Activated B cell treated with CpG ODN at 0.5 μM for 24 hours (primary cell): Measurements from ENCODE around the gene C21orf91. TPM values are rescaled to one million over a fixed set of nuclear protein-coding genes. Genes with fewer than 3 reads are reported as not detected.

Experiments used
- ATAC-seq: fragments of 200-7000 bp; cut with Tn5 transposase; one replicate; pipeline ENCODE4 v1.10.0; 2021; ENCODE audit warnings: low read depth, mild to moderate bottlenecking, moderate library complexity
- CTCF ChIA-PET: fragments of 350-600 bp; sonication (Branson Sonifier 250); formaldehyde crosslinking; loops from one replicate; lab custom pipeline; 2021; ENCODE audit warnings: antibody characterized with exemption; lab: Charles Lee
- POLR2A ChIA-PET: fragments of 350-600 bp; sonication (Branson Sonifier 250); formaldehyde crosslinking; loops from one replicate; lab custom pipeline; 2021; ENCODE audit warnings: antibody characterized with exemption; lab: Charles Lee
- DNase-seq: peaks from one replicate; pipeline ENCODE4 v3.0.0; 2022
- H3K27ac Mint-ChIP-seq: one replicate; pipeline ENCODE4 v1.8.0; 2020; ENCODE audit warnings: mixed read lengths
- H3K27me3 Mint-ChIP-seq: one replicate; pipeline ENCODE4 v1.8.0; 2021; ENCODE audit warnings: mixed read lengths
- H3K36me3 Mint-ChIP-seq: one replicate; pipeline ENCODE4 v1.8.0; 2021; ENCODE audit warnings: low read depth, mixed read lengths
- H3K4me1 Mint-ChIP-seq: one replicate; pipeline ENCODE4 v1.8.0; 2021; ENCODE audit warnings: mixed read lengths
- H3K4me3 Mint-ChIP-seq: one replicate; pipeline ENCODE4 v1.8.0; 2020; ENCODE audit warnings: mild to moderate bottlenecking, mixed read lengths
- H3K9me3 Mint-ChIP-seq: one replicate; pipeline ENCODE4 v1.8.0; 2020; ENCODE audit warnings: mixed read lengths
- intact Hi-C: fragments of 100-400 bp; cut with micrococcal nuclease; formaldehyde crosslinking; loops from one replicate; pipeline ENCODE4 v1.15.1; 2024
- total RNA-seq: library from RNA; stranded (reverse); gene quantifications from 2 replicates; pipeline ENCODE4 v1.2.3, GENCODE V29; 2022
- TF ChIP-seq, protein P1 (sequence below): fragments of 200-600 bp; IDR thresholded peaks from one replicate; pipeline ENCODE4 v1.8.0; 2022; ENCODE audit warnings: antibody characterized with exemption, mild to moderate bottlenecking

The C21orf91 gene
- total RNA-seq, 1 donor from 2014 or later: 34.2 TPM

DNA sequence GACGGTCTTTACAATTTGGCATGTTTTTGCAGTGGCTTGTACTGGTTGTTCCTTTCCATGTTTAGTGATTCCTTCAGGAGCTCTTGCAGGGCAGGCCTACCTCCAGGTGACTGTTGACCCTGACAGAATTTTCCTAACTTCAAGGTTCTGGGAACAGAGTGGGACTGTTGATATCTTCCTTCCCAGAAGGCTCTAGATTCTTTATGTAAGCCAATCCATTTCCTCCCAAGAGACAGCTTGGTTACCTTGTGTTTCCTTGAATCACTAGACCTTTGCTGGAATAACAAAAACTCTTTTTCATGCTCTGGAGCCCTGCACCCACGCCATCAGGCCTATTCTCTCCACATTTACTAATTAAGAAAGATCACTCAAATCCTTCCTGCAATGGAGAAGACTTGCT, 67.0 kb downstream of the C21orf91 start:
- no peak for ATAC-seq

DNA sequence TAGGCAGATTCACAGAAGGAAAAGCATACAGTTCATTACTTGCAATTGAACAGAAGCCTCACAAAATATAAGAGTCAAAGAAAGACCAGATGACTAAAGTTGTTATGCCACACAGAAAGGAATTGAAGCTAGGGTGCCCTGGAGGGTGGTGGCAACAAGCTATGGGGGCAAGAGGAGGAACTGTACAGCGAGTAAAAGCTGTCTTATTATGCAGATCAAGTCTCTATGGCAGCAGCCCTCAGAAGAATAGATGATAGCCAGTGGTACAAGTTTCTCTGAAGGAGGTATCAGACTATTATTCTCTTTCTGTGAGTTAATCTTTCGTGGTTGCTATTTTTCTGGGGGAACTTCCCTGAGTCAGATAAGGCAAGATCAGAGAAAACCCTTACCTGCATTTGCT, 72.2 kb downstream of the C21orf91 start:
- POLR2A ChIA-PET: no interaction called here
- Mint-ChIP-seq H3K4me1 (no peaks in the 10 kb centered on the region), H3K27ac (no peak overlapping the region), H3K36me3 (no peaks in the 10 kb centered on the region), H3K9me3 (peaks cover 7% of the 10 kb centered on the region), H3K27me3 (no peaks in the 10 kb centered on the region), H3K4me3 (no peak overlapping the region)
- TF ChIP-seq, protein P1, sequence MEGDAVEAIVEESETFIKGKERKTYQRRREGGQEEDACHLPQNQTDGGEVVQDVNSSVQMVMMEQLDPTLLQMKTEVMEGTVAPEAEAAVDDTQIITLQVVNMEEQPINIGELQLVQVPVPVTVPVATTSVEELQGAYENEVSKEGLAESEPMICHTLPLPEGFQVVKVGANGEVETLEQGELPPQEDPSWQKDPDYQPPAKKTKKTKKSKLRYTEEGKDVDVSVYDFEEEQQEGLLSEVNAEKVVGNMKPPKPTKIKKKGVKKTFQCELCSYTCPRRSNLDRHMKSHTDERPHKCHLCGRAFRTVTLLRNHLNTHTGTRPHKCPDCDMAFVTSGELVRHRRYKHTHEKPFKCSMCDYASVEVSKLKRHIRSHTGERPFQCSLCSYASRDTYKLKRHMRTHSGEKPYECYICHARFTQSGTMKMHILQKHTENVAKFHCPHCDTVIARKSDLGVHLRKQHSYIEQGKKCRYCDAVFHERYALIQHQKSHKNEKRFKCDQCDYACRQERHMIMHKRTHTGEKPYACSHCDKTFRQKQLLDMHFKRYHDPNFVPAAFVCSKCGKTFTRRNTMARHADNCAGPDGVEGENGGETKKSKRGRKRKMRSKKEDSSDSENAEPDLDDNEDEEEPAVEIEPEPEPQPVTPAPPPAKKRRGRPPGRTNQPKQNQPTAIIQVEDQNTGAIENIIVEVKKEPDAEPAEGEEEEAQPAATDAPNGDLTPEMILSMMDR: no peak
- intact Hi-C loops: loop anchor here (10.0 kb wide), 1 partner anchor 52 kb away; no protein-coding TSS in a partner anchor
- no peak for DNase-seq
- CTCF ChIA-PET: no interaction called here
- no peak for ATAC-seq

More for the DNA sequence above, 67.0 kb downstream of the C21orf91 start:
- intact Hi-C loops: no loop called here
- no peaks in the 10 kb centered on the region for H3K27me3 Mint-ChIP-seq
- DNase-seq: no peak
- ChIA-PET POLR2A (no interaction called here), CTCF (no interaction called here)
- no peaks in the 10 kb centered on the region for H3K36me3 Mint-ChIP-seq
- TF ChIP-seq, protein P1: no peak
- no peaks in the 10 kb centered on the region for H3K4me1 Mint-ChIP-seq
- H3K4me3 Mint-ChIP-seq: no peak overlapping the region
- H3K27ac Mint-ChIP-seq: no peak overlapping the region
- peaks cover 5% of the 10 kb centered on the region for H3K9me3 Mint-ChIP-seq

DNA sequence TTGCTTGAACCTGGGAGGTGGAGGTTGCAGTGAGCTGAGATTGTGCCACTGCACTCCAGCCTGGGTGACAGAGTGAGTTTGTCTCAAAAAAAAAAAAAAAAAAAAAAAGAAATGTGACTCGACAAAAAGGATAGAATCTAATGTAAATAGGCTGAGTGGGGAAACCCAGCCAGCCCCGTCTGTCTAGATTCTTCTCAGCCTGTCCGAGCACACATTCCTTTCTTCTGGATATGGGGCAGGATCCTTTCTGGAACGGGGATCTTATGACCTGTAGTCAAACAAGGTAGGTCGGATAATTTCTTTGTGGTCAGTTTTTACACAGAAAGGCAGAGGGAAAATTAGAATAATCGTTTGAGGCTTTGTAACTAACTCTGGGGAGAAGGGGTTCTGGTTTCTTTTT, 74.1 kb downstream of the C21orf91 start:
- Mint-ChIP-seq H3K27ac (no peak overlapping the region), H3K4me1 (no peaks in the 10 kb centered on the region), H3K27me3 (no peaks in the 10 kb centered on the region), H3K4me3 (no peak overlapping the region), H3K36me3 (no peaks in the 10 kb centered on the region), H3K9me3 (peaks cover 7% of the 10 kb centered on the region)
- intact Hi-C loops: loop anchor here (10.0 kb wide), 1 partner anchor 50 kb away; no protein-coding TSS in a partner anchor
- ATAC-seq (no peak), DNase-seq (no peak)
- TF ChIP-seq, protein P1: no peak
- CTCF ChIA-PET: no interaction called here
- POLR2A ChIA-PET: interaction anchor here (0.7 kb wide), 1 partner anchor 21 kb away, joined by 7 read pairs; no protein-coding TSS in a partner anchor

DNA sequence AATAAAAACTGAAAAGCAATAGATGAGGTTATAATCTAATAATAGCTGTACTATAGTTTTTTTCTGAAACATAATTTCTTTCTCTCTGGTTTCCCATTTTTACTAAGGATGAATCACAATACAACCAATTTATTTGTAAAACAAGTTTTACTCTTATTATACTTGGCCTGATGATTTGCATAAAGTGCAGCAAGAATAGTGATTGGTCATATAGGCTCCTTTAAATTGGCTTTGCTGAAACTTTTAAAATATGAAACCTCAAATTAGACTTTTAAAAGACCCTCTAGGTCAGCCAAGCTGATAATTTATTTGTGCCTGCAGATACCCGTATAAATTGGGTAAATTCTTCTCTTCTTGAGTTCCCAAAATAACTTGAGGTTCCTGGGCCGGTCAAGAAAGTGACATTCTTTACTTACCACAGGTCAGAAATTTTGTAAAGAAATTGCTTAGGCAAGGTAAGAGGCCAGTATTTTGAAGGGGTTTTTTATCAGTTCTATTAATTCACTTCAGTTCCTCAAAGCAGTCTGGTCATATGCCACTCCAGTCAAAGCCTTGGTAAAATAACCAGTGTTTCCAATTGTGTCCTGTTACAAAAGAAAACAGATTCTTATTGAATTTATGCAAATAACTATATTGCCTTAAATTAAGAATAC, 76.1 kb downstream of the C21orf91 start:
- ATAC-seq (no peak), DNase-seq (no peak)
- Mint-ChIP-seq H3K4me3 (no peak overlapping the region), H3K4me1 (no peaks in the 10 kb centered on the region), H3K9me3 (peaks cover 3% of the 10 kb centered on the region), H3K36me3 (no peaks in the 10 kb centered on the region), H3K27ac (no peak overlapping the region), H3K27me3 (no peaks in the 10 kb centered on the region)
- TF ChIP-seq, protein P1: no peak
- CTCF ChIA-PET: no interaction called here
- POLR2A ChIA-PET: no interaction called here
- intact Hi-C loops: loop anchor here (10.0 kb wide), 1 partner anchor 48 kb away; no protein-coding TSS in a partner anchor

DNA sequence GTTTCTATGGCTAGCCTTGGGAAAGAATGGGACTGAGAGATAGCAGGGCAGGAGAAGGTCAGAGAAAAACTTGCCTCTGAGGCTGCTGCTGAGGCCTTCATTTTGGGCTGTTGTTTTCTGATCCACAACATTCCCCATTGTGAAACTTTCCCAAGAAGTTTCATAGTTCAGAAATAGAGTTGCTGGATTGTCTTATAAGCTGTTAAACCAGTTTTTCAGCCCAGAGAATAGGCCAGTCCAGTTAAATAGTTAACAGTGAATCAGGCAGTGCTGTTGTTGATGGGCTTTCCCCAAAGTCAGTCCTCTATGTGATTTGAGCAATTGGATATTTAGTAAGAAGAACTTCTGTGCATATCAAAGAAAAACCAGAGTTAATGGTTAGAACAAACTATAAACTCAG, 77.0 kb downstream of the C21orf91 start:
- ChIA-PET CTCF (no interaction called here), POLR2A (no interaction called here)
- Mint-ChIP-seq H3K27me3 (no peaks in the 10 kb centered on the region), H3K9me3 (peaks cover 3% of the 10 kb centered on the region), H3K4me3 (no peak overlapping the region), H3K36me3 (no peaks in the 10 kb centered on the region), H3K4me1 (no peaks in the 10 kb centered on the region), H3K27ac (no peak overlapping the region)
- DNase-seq (no peak), ATAC-seq (no peak)
- intact Hi-C loops: loop anchor here (10.0 kb wide), 1 partner anchor 47 kb away; no protein-coding TSS in a partner anchor
- TF ChIP-seq, protein P1: no peak

Other genes with a start within 250 kb of the C21orf91 start
- gene BTG3, start 206.5 kb downstream of the C21orf91 start, total RNA-seq: 10.9 and 17.1 TPM in 2 replicates